ENCODE measurements around the gene CCDC183.

Gene CCDC183

GRCh38 chr9:136846376-136847087 is 50.4 kb downstream of the CCDC183 start:
- no peak for TF ChIP-seq ZNF274 (IDR thresholded peaks at IDR 0.05; ENCODE audit: low read depth, low read length)

DNA sequence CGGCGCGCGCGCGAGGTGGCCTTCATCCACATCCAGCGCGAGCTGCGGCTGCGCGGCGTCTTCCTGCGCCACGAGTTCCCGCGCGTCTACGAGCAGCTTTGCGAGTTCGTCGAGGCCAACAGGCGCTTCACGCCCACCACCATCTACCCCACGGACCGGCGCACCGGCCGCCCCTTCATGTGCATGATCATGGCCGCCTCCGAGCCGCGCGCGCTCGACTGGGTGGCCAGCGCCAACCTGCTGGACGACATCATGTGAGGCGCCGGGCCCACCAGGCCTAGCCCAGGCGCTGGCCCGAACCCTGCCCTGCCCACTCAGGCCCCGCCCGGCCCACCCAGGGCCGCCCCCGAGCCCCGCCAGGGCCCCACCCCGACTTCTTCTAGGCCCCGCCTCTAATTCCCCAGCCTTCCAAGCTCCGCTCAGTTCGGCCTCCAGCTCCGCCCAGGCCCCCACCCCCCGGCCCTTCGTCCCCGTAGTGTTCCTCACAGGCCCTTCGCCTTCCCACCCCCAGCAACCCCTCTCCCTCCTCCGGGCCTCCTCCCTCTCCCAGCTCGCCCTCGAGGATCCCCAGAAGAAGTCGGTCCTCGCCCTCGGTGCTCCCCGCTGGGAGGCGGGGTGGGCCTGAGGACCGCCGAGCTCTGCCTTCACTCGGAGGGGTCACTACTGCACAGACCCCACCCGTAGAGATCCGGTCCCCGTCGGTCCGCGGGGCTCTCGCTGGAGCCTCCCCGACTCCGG is 51.1 kb downstream of the CCDC183 start:
- peak overlapping the region; percentile 79; the same call in 1 of the 2 replicates for H3K4me3 ChIP-seq (ENCODE audit: low read length)
- TF ChIP-seq ZNF274 (IDR thresholded peaks at IDR 0.05; ENCODE audit: low read depth, low read length), result no peak

More at GRCh38 chr9:136846376-136847087, 50.4 kb downstream of the CCDC183 start:
- no peak overlapping the region for H3K4me3 ChIP-seq (ENCODE audit: low read length)

GRCh38 chr9:136847826-136848392 is 51.8 kb downstream of the CCDC183 start:
- no peak for TF ChIP-seq ZNF274 (IDR thresholded peaks at IDR 0.05; ENCODE audit: low read depth, low read length)
- H3K4me3 ChIP-seq (ENCODE audit: low read length), result peak overlapping the region; percentile 79

- peak overlapping the region; percentile 79 for H3K4me3 ChIP-seq (ENCODE audit: low read length)
Measured at GRCh38 chr9:136848393-136849037, 52.4 kb downstream of the CCDC183 start.

DNA sequence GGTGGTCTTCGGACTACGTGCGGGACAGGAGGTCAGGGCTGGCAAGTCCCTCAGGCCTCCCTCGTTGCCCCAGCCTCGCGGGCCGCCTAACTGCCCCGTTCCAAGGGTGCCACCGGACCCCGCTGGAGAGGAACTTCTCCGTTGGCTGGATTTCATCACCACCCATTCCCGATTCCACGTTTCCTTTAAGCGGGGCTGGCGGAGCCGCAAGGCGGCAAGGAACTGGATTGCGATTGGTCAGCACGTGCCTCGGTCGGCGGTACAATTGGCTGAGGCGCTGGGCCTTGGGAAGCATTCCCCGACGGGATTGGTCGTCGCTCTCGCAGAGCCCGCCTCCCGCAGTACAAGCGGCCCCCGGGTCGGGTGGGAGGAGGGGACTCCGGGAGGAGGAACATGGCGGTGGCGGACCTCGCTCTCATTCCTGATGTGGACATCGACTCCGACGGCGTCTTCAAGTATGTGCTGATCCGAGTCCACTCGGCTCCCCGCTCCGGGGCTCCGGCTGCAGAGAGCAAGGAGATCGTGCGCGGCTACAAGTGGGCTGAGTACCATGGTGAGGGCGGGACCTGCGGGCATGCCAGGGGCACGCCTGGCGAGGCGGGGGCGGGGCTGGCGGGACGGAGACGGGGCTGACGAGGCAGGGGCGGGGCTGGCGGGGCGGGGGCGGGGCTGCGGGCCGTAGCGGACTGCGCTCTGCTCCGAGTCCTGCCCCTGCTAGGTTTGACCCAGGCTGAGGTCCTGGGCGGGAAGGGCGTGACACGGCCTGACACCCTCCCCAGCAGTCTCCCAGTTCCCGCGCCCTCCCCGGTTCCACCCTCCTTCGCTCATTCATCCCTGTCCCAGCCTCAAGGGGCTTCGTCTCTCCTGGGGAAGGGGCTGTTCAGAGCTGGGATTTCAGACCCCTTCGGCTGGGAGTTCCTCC is 53.2 kb downstream of the CCDC183 start, which contains the start of gene PHPT1:
PHPT1 (plus strand) TSS at position 372 of the 922 bp plus-strand sequence; CDS start at position 394, 22 bp downstream.
- TF ChIP-seq ZNF274 (IDR thresholded peaks at IDR 0.05; ENCODE audit: low read depth, low read length), result no peak
- peak within 1 kb of the TSS; percentile 79 for H3K4me3 ChIP-seq (ENCODE audit: low read length)

More at GRCh38 chr9:136848393-136849037, 52.4 kb downstream of the CCDC183 start:
- TF ChIP-seq ZNF274 (IDR thresholded peaks at IDR 0.05; ENCODE audit: low read depth, low read length), result no peak

- peak overlapping the region; percentile 64 for H3K4me3 ChIP-seq (ENCODE audit: low read length)
- no peak for TF ChIP-seq ZNF274 (IDR thresholded peaks at IDR 0.05; ENCODE audit: low read depth, low read length)
Measured at GRCh38 chr9:136849960-136850865, 54.1 kb downstream of the CCDC183 start.

- no peak for TF ChIP-seq ZNF274 (IDR thresholded peaks at IDR 0.05; ENCODE audit: low read depth, low read length)
- no peak overlapping the region for H3K4me3 ChIP-seq (ENCODE audit: low read length)
Measured at GRCh38 chr9:136850866-136851775, 55.0 kb downstream of the CCDC183 start.

- no peak for TF ChIP-seq ZNF274 (IDR thresholded peaks at IDR 0.05; ENCODE audit: low read depth, low read length)
- no peak within 1 kb of the TSS for H3K4me3 ChIP-seq (ENCODE audit: low read length)
Measured at GRCh38 chr9:136851941-136852663, 56.0 kb downstream of the CCDC183 start, which contains the start of gene MAMDC4. TSS of gene MAMDC4 (plus strand) at chr9:136852346. CDS start at chr9:136852417, 71 bp downstream.

DNA sequence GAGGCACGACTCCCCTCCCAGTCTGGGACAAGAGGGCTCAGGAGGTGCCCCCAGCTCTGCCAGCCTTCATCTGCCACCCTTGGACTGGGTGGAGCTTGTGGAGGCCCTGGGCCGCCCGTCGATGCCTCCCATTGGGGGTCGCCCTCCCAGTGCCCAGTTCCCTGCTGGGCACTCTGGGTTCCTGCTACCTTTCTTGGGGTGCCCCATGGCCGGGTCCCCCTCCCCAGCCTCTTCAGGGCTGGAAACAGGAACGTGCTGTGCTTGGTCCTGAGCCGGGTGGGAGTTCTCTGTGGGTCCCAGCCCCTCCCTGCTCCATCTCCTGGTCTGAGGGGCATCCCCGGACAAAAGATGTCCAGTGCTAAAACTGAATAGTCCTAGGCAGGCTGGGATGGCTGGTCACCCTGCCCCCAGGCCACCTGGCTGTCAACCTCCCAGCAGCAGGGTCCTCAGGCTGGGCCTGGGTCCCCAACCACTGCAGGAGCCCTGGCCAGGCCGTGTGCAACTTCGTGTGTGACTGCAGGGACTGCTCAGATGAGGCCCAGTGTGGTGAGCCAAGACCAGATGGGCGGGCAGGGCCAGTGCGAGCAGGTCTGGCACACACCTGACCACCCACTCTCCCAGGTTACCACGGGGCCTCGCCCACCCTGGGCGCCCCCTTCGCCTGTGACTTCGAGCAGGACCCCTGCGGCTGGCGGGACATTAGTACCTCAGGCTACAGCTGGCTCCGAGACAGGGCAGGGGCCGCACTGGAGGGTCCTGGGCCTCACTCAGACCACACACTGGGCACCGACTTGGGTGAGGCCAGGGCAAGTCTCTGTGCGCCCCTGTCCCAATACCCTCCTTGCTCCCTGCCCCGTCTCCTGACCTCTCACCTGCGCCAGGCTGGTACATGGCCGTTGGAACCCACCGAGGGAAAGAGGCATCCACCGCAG is 56.8 kb downstream of the CCDC183 start:
- H3K4me3 ChIP-seq (ENCODE audit: low read length), result no peak overlapping the region
- TF ChIP-seq ZNF274 (IDR thresholded peaks at IDR 0.05; ENCODE audit: low read depth, low read length), result no peak
